Esophagus muscularis mucosa (tissue), 4 donors: Measurements from ENCODE around the gene DQX1. TPM values are rescaled to one million over a fixed set of nuclear protein-coding genes. Genes with fewer than 3 reads are reported as not detected.

Source experiments
- DNase-seq: peaks from one replicate; pipeline ENCODE4 v3.0.0-alpha.2; 2017; ENCODE audit errors: extremely low spot score
- H3K27ac ChIP-seq, 4 donors: fragments of 200-600 bp; sonication (generic); replicated peaks in 1 of 4; 1 replicate in 3 of 4; 2 replicates in 1 of 4; pipeline ENCODE4 v1.5.1; 2016 to 2019; ENCODE audit warnings: mild to moderate bottlenecking in 1 of 4
- H3K27me3 ChIP-seq, 4 donors: fragments of 200-600 bp; sonication (generic); one replicate each; pipeline versions ENCODE4 v1.5.1 to v1.6.0; 2016 to 2019
- H3K36me3 ChIP-seq, 4 donors: fragments of 200-600 bp; sonication (generic); one replicate each; pipeline ENCODE4 v1.5.1; 2016 to 2019
- H3K4me1 ChIP-seq, 4 donors: fragments of 200-600 bp; sonication (generic); one replicate each; pipeline ENCODE4 v1.5.1; 2016 to 2019
- H3K4me3 ChIP-seq, 4 donors: fragments of 200-600 bp; sonication (generic); 1 replicate in 2 of 4; 2 replicates in 2 of 4; pipeline ENCODE4 v1.5.1; 2016 to 2019; ENCODE audit warnings: mild to moderate bottlenecking in 4 of 4, moderate library complexity in 1 of 4
- H3K9me3 ChIP-seq, 4 donors: fragments of 200-600 bp; sonication (generic); 1 replicate in 3 of 4; 2 replicates in 1 of 4; pipeline ENCODE4 v1.5.1; 2016 to 2019
- EP300 ChIP-seq: sonication (generic); formaldehyde crosslinking; IDR thresholded peaks from one replicate; pipeline ENCODE4 v1.6.1; 2017; ENCODE audit warnings: antibody characterized with exemption
- POLR2A ChIP-seq: fragments of 450-650 bp; IDR thresholded peaks from one replicate; pipeline ENCODE4 v1.6.1; 2017; ENCODE audit warnings: antibody characterized with exemption, moderate library complexity, mild to moderate bottlenecking, low read depth
- POLR2AphosphoS5 ChIP-seq, 2 donors: sonication (generic); formaldehyde crosslinking; IDR thresholded peaks; one replicate each; pipeline ENCODE4 v1.6.1; 2017; ENCODE audit warnings: antibody characterized with exemption in 2 of 2
- WGBS: methylation state at CpG from one replicate; pipeline ENCODE4 v1.1.5; 2018; 5-methylcytosine and 5-hydroxymethylcytosine counted together
- intact Hi-C: fragments of 100-400 bp; cut with DNase I; formaldehyde crosslinking; loops from one replicate; pipeline ENCODE4 v1.15.1; 2023
- total RNA-seq, 4 donors: library from RNA; depleted of rRNA; stranded (reverse); fragments of >200 nt; gene quantifications; one replicate each; pipeline versions ENCODE4 v1.1.0 to v1.2.1, GENCODE V29; 2016
- TF ChIP-seq, protein P1 (sequence below), 3 experiments: fragments of 200-600 bp in 2 of 3; fragments of 450-650 bp in 1 of 3; sonication (generic) in 2 of 3; IDR thresholded peaks; one replicate each; pipeline ENCODE4 v1.5.1; 2017 to 2019; ENCODE audit warnings: antibody characterized with exemption in 3 of 3, mild to moderate bottlenecking in 2 of 3, moderate library complexity in 1 of 3

The DQX1 gene
- total RNA-seq, 4 donors from 2014 or later = not detected

DNA sequence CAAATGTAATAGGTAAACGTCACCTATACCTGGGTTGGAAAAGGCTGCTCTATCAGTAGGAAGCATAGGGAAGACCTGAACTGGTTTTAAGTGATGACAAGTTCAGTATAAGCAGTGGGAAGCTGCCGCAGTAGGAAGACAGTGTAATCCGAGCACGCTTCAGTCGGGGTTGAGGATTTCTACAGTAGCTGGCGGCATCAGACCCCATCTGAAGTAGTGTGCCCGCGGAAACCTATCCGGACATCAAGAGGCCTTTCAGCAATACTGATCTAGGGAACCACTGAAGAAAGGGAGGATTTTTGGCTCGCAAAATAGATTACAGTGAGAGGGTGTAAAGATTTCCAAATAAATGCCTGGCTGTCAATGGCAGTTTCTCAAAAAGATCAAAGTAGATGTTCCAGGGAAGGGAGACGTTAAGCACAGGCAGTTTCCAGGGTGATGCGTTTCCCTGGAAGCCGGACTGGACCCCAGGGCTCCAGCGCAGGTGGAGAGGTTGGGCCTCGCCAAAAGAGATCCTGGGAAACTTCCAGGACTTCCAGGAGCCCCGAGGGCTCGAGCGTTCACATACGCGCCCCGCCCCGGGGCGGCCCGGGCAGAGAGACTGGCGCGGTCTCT is 22.4 kb upstream of the DQX1 start:
- WGBS = 16% methylated on average over 25 of the region's 26 CpGs
- Histone ChIP-seq H3K27ac (peak overlapping the region; percentile 77 to 84 (median 78)), H3K9me3 (no peaks in the 10 kb centered on the region), H3K4me1 (peaks cover 11 to 38% (median 31%) of the 10 kb centered on the region in 4 donors), H3K27me3 (no peaks in the 10 kb centered on the region), H3K36me3 (no peaks in the 10 kb centered on the region), H3K4me3 (peak overlapping the region; percentile 64 to 68 (median 66))
- TF ChIP-seq, protein P1, sequence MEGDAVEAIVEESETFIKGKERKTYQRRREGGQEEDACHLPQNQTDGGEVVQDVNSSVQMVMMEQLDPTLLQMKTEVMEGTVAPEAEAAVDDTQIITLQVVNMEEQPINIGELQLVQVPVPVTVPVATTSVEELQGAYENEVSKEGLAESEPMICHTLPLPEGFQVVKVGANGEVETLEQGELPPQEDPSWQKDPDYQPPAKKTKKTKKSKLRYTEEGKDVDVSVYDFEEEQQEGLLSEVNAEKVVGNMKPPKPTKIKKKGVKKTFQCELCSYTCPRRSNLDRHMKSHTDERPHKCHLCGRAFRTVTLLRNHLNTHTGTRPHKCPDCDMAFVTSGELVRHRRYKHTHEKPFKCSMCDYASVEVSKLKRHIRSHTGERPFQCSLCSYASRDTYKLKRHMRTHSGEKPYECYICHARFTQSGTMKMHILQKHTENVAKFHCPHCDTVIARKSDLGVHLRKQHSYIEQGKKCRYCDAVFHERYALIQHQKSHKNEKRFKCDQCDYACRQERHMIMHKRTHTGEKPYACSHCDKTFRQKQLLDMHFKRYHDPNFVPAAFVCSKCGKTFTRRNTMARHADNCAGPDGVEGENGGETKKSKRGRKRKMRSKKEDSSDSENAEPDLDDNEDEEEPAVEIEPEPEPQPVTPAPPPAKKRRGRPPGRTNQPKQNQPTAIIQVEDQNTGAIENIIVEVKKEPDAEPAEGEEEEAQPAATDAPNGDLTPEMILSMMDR (IDR thresholded peaks at IDR 0.05) = no peak
- DNase-seq = no peak
- intact Hi-C loops = no loop called here

DNA sequence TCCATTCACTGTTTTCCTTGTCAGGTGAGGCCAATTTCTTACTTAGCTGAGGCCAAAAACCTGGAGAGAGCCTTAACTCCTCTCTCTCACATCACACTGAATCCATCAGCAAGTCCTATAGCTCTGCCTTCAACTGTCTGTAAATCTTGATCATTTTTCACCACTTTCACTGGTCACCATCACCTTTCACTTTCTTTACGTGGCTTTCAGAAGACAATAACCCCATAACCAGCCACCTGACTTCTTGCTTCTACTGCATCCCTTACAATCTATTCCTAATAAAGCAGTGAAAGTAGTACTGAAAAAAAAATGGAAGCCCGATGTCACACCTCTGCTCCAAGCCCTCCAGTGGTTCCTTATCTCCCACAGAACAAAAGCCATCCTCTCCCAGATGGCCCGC is 20.0 kb upstream of the DQX1 start:
- Histone ChIP-seq H3K36me3 (no peaks in the 10 kb centered on the region), H3K27me3 (no peaks in the 10 kb centered on the region), H3K4me1 (peaks cover 11 to 25% (median 22%) of the 10 kb centered on the region in 4 donors), H3K9me3 (no peaks in the 10 kb centered on the region), H3K27ac (no peak overlapping the region), H3K4me3 (no peak overlapping the region)
- intact Hi-C loops = no loop called here
- DNase-seq = no peak
- no peak for TF ChIP-seq POLR2A
- no peak for TF ChIP-seq POLR2AphosphoS5 (IDR thresholded peaks at IDR 0.05)
- TF ChIP-seq EP300 = no peak
- TF ChIP-seq, protein P1 (IDR thresholded peaks at IDR 0.05) = no peak
- 94% methylated on average over 3 of the region's 3 CpGs for WGBS

DNA sequence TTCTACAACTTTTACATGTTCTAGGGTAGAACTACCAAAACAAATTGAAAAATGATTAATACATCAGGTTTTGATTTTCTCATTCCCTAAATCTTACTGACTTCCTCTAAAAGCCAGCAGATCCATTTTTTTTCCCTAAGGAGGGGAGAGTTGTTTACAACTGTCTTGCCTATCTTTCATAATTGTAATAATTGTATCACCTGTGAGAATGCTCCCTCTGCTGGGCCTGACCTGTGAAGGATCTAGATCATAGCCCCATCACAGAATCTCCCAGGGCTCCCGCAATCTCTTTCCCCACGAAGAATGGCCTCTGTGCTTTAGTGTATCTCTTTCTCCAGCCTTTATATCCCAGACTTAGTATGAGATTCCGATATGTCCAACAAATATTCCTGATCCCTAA is 18.6 kb upstream of the DQX1 start:
- TF ChIP-seq, protein P1 (IDR thresholded peaks at IDR 0.05) = no peak
- TF ChIP-seq EP300 (no peak), POLR2A (no peak), POLR2AphosphoS5 (IDR thresholded peaks at IDR 0.05) (no peak)
- DNase-seq = no peak
- no peaks in the 10 kb centered on the region for H3K36me3 ChIP-seq
- WGBS = 87% methylated on average over 3 of the region's 3 CpGs
- no peak overlapping the region for H3K27ac ChIP-seq
- peaks cover 10 to 28% (median 17%) of the 10 kb centered on the region in 4 donors for H3K4me1 ChIP-seq
- H3K4me3 ChIP-seq = no peak overlapping the region
- intact Hi-C loops = no loop called here
- no peaks in the 10 kb centered on the region for H3K27me3 ChIP-seq
- H3K9me3 ChIP-seq = no peaks in the 10 kb centered on the region

DNA sequence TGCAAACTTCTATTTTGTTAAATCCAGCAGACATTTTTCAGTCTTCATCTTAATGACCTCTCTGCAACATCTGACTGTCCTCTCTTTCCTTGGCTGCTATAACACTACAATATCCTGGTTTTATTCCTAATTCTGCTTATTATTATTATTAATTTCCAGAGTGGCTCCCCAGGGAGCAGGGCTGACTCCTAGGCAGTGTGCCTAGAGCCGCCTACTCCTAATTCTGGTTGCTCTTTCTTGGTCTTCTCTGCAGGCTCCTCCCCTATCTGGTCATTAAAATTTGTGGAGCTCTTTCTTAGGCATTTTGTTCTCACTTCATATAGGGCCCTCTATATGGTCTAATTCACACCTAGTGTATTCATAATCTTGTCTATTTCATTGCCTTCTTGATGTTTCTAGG is 16.9 kb upstream of the DQX1 start:
- intact Hi-C loops = no loop called here
- H3K9me3 ChIP-seq = no peaks in the 10 kb centered on the region
- DNase-seq = no peak
- no peaks in the 10 kb centered on the region for H3K36me3 ChIP-seq
- H3K27me3 ChIP-seq = peaks cover 0 to 6% (median 0%) of the 10 kb centered on the region in 4 donors
- H3K4me1 ChIP-seq = peaks cover 0 to 13% (median under 1%) of the 10 kb centered on the region in 4 donors
- no peak overlapping the region for H3K27ac ChIP-seq
- no peak for TF ChIP-seq EP300
- TF ChIP-seq POLR2AphosphoS5 (IDR thresholded peaks at IDR 0.05) = no peak
- TF ChIP-seq, protein P1 (IDR thresholded peaks at IDR 0.05) = no peak
- TF ChIP-seq POLR2A = no peak
- WGBS = 77% methylated on average over 1 of the region's 1 CpG
- H3K4me3 ChIP-seq = no peak overlapping the region

DNA sequence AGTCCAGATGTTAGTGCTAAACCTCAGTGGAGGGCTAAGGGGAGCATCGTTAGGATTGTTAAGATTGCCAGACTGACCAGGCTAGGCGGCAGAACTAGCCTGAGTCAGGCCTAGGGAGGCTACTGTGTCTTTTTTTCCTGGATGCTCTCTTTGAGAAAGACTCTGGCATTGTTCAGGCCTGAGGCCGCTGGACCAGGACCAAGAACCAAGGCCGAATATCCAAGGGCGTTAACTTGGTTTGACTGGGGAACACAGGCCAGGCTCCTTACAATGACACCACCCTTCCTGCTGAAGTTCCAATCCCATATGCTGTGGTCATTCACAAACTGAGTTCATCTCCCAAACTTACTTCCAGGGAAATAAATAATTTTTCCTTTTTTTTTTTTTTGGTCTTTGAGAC is 14.3 kb upstream of the DQX1 start:
- WGBS = 75% methylated on average over 5 of the region's 5 CpGs
- TF ChIP-seq EP300 (no peak), POLR2A (no peak), POLR2AphosphoS5 (IDR thresholded peaks at IDR 0.05) (peak in 1 of 2 donors; percentile 23)
- TF ChIP-seq, protein P1 (IDR thresholded peaks at IDR 0.05) = no peak
- no peak for DNase-seq
- no peaks in the 10 kb centered on the region for H3K36me3 ChIP-seq
- peak overlapping the region in 3 of 4 donors; percentile 29 to 62 (median 42) for H3K27ac ChIP-seq
- H3K4me1 ChIP-seq = peaks cover 0 to 13% (median 0%) of the 10 kb centered on the region in 4 donors
- H3K4me3 ChIP-seq = no peak overlapping the region
- no peaks in the 10 kb centered on the region for H3K9me3 ChIP-seq
- intact Hi-C loops = no loop called here
- peaks cover 0 to 6% (median 0%) of the 10 kb centered on the region in 4 donors for H3K27me3 ChIP-seq
